Right hindlimb (tissue), 1 donor: ENCODE data around the gene AP2A2.

Experiments
- DNase-seq: peaks from one replicate; pipeline ENCODE4 v3.0.0-alpha.2; 2018

The AP2A2 gene

GRCh38 chr11:976431-977160 is 50.9 kb downstream of the AP2A2 start:
- DNase-seq: peak; percentile 51

DNA sequence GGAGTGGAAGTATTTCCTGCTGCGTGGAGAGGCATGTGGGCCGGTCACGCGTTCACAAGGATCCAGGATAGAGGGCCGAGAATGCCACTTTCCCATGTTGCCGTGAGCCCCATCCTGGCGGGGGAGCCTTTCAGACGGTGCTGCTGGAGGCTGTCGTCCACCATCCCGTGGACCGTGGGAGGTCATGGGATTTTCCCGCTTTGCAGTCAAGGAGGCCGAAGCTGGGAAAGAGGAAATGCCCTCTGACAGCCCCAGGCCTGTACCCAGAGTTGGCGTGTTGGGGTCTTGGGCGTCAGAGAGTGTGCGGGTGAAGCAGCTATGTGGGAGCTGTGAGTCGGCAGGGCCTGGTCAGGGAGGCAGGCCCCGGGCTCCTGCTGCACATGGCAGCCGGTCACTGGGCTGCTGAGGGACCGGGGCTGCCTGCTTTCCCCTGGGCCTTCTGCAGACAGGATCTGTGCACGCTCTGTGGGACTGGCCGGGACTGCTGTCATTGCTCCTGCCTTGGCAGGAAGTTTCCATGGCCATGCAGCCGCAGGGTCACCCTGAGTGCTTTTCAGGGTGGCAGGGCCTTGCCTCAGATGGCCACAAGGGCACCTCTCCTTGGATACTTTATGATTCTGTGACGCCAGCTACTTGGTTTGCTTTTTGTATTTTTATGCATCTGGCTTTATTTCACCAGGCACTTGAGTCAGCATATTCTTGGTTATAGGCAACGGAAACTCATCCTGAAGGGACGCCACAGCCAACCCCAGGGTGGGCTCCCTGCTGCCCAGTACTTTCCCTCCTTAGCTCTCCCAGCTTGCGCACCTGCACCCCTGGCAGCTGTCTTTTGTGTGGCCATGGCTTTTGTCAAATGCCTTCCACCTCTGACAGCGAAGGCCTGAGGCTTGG is 52.4 kb downstream of the AP2A2 start:
- no peak for DNase-seq

DNA sequence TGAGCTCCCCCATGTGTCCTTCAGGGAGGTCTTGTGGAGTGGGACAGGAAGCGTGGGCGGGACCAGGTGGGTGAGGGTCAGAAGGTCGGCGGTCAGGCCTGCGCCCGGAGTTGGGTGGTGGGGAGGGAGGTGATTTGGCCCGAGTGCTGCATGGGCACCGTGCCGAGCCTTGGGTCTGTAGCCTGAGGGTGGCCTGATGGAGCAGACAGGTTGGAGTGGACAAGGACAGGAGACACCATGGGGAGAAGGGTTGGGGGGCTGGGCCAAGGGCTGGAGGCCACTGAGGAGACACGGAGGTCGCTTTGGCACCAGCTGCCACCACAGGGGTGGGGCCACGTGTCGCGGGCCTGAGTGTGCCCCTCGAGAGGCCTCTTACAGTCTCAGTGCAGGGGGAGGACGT is 53.1 kb downstream of the AP2A2 start:
- no peak for DNase-seq

DNA sequence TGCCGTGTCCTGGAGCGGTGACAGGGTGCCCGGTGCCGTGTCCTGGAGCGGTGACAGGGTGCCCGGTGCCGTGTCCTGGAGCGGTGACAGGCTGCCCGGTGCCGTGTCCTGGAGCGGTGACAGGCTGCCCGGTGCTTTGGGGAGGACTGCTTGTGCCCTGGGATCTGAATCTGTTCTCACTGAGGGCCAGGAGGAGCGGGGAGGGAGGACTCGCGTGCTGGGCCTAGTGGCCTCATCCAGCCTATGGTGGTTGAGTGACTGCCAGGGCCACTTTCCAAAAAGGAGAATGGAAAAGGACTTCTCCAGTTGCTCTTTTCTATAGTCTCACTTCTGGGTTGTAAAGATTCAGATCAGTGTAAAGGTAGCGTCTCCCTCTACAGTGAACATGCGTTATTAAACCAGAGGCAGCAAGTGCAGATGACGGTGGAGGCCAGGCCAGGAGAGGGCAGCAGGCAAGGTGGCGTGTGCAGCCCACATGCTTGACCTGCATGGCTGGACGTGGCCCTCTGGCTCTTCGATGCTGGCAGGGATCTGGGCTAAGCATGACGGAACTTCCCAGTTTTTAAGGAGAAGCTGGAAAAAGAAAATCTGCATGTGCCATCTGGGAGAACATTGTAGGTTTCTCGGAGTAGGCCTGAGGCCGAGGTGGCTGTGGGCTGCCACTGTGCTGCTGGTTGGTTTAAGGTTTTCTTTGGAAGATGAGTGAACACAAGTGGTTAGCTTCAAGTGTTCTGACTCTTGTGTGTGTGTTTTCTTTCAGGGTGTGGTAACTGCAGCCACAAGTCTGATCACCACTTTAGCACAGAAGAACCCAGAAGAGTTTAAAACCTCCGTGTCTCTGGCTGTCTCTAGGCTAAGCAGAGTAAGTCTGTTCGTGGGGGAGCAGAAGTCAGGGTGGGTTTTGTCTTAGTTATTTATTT is 55.0 kb downstream of the AP2A2 start:
- DNase-seq: peak; percentile 47

GRCh38 chr11:981764-982163 is 56.1 kb downstream of the AP2A2 start:
- DNase-seq: no peak

- no peak for DNase-seq
These were observed 58.9 kb downstream of the AP2A2 start for GRCh38 chr11:984546-984945.

DNA sequence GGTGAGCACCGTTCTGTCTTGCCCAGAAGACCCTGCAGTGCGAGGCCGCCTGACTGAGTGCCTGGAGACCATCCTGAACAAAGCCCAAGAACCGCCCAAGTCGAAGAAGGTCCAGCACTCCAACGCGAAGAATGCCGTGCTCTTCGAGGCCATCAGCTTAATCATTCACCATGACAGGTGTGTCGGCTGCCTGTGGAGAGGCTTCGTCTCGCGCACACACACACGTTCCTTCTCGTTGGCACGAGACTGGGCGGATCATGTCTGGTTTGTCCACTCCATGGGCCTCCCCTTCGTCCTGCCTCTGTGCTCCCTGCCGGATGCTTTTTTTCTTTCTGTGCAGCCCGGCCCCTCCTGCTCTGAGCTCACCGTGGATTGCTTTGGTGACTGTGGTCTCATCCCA is 59.7 kb downstream of the AP2A2 start:
- DNase-seq: no peak

DNA sequence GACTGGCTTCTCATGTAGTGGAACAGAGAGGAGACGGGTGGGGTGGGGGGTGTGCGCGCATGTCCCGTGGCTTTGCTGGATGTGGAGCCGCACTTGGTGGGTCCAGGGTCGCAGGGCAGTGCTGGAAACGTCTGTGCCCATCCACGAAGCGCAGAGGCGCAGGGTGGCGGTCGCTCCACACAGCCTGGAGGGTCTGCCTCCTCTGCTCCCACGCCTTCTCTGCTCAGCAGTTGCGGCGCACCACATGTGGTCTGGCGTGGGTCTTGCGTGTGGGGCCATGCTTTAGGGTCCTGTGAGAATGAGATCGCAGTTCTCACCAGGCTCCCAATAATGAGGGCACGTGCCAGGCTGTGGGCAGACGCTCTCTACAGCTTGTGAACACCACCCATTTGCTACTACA is 60.2 kb downstream of the AP2A2 start:
- no peak for DNase-seq

- DNase-seq: no peak
These were observed 60.7 kb downstream of the AP2A2 start for GRCh38 chr11:986270-986951.

DNA sequence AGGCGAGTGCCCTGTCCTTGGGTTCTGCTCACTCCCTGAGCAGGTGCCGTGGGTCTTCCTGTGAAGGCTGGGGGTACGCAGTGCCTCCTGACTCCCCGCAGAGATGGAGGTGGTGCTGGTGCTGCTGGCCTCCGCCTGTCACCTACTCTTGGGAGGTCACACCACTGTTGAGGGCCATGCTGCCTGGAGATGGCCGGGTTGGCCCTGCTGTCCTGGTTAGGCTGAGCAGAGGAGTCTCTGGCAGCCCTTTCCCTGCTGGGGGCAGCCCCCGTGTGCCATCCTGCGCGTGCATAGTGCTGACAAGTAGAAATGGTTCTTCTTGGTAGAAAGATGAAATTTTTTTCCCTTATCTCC is 61.3 kb downstream of the AP2A2 start:
- no peak for DNase-seq

DNA sequence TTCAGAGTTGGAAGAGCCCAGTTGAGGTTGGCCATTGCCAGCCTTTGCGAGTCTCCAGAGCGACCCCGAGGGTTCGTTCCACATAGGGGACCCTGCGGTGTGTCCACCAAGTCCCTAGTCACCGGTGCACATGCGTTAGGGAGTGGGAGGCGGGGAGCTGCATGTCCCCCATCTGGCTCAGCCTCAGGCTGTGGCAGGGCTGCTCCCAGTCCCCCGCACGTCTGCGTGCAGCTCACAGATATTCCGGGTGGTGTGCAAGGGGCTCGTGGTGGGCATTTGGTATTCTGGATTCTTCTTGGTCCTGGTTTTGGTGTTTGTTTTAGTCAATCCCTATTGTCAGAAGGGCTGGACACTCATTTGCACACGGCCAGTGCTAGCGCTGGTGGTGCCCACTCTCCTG is 62.0 kb downstream of the AP2A2 start:
- DNase-seq: no peak

DNA sequence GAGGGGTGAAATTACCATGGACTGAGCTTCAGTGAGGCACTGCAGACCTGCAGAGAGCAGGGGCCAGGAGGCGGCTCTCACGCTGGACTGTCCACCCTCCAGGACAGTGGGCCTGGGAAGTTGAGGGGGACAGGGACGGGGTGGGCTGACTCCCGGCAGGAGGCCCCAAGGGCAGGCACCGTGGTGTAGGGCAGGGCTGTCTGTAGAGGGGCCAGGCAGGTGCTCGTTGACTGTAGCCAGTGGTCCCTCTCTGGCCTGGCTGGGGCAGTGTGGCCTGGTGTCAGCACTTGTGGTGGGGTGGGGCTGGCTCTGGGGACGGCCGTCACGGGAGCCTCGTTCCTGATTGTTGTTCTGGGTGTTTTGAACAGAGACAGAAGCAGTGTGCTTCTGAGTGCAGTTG is 64.4 kb downstream of the AP2A2 start:
- no peak for DNase-seq

- DNase-seq: no peak
These were observed 65.4 kb downstream of the AP2A2 start for GRCh38 chr11:991034-991433.

DNA sequence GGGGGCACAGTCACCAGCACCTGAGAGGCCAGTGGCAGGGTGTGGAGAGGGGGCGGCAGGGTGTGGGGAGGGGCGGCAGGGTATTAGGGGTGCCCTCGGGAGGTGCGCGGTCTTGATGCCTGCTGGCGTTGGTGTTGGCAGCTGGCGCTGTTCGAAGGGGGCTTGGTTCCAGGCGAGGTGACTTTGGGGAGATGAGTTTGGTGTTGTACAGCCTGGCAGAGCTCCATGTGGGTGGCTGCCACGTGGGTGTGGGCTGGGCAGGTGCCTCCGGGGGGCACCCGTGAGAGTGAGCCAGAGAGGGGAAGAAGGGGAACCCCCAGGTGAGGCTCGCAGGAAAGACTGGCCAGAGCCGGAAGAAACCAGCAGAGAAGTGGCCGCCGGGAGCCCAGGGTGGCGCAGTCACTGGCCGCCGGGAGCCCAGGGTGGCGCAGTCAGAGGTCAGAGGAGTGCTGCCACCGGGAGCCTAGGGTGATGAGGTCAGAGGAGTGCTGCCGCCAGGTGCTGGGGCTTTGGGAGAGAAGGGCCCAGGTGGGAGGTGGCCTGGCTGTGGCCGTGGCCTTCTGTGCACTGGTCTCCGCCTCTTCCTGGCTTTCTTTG is 66.1 kb downstream of the AP2A2 start:
- no peak for DNase-seq

GRCh38 chr11:992577-992976 is 66.9 kb downstream of the AP2A2 start:
- DNase-seq: no peak

- no peak for DNase-seq
These were observed 68.0 kb downstream of the AP2A2 start for GRCh38 chr11:993632-994167.

- no peak for DNase-seq
These were observed 69.5 kb downstream of the AP2A2 start for GRCh38 chr11:995044-995751.

- DNase-seq: no peak
These were observed 70.2 kb downstream of the AP2A2 start for GRCh38 chr11:995752-996420.

GRCh38 chr11:996681-997080 is 71.0 kb downstream of the AP2A2 start:
- no peak for DNase-seq

DNA sequence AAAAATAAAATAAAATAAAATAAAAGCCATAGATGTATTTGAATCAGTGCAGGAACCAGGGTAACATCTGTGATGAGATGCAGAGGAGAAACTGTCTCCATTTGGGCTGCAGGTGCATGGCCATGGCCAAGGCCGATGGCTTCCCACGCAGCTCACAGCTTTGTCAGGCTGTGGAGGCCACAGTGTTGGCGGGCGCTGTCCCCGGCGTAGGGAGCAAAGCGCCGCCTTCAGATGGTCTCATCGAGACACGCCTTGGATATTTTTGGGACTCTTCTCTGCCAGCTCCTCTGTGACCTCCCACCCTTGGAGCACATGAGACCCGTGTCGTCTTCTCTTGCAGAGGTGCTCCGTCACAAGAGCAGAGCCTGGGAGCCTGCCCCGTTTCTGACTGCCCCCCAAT is 72.2 kb downstream of the AP2A2 start:
- no peak for DNase-seq

- DNase-seq: no peak
These were observed 73.3 kb downstream of the AP2A2 start for GRCh38 chr11:999009-999408.
